ENCODE measurements around the gene LYST.

DNA sequence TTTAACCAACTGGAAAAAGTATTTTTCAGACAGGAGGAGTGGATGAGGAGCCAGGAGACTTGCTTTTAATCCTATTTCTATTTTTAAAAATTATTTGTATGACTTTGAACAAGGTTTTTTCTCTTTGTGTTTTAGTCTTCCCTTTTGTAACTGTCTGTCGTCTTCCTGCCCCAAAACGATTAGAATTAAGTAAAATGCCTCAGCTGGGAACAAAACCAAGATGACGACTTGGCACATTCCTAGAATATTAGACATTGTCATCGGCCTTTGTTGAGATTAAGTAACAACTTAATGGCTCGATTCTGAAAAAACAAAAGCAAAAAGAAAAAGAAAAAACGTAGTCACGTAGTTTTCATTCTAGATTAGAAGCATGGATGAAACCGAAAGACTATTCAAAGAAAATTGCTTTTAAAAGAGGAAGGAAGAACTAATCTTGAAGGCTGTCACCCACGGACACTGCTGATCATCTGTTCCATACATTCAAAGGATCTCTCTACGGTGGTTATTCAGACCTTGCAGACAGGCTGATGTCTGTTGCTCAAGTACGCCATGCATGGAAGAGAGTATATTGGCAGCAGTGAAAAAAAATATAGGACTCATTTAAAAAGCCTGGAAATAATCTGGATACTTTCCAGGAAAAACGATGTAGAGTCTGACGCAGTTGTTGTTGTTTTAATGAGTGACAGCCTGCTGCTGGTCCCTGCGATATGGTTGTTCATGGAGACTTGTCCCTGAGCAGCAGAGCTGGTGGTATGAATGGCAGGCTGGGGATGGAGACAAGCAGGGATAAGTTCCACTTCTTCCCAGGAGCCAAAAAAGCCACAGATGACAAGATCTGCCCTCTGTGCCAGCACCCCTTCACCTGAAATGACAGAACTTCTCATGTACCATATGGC lies 234.0 kb downstream of the LYST start:
- TF ChIP-seq FOXM1 (IDR thresholded peaks at IDR 0.05; ENCODE audit: low read depth) (no peak), ELF1 (IDR thresholded peaks at IDR 0.05) (no peak), POLR2AphosphoS5 (IDR thresholded peaks at IDR 0.05; ENCODE audit: low read depth, low read length) (no peak), EZH2phosphoT487 (IDR thresholded peaks at IDR 0.05; ENCODE audit: borderline replicate concordance, low read depth) (no peak), SMC3 (IDR thresholded peaks at IDR 0.05; ENCODE audit: low read depth, low read length) (no peak), FOXJ3 (CRISPR knock-in tag; IDR thresholded peaks at IDR 0.05) (no peak), JUND (IDR thresholded peaks at IDR 0.05) (no peak), USF1 (IDR thresholded peaks at IDR 0.05; ENCODE audit: borderline replicate concordance, low read depth) (no peak), TAF1 (IDR thresholded peaks at IDR 0.05; ENCODE audit: borderline replicate concordance, low read depth, low read length) (no peak), EP300 (IDR thresholded peaks at IDR 0.05; ENCODE audit: borderline replicate concordance in 1 of 2, low read depth in 1 of 2, low read length in 1 of 2) (no peak)
- TF ChIP-seq, protein P1, sequence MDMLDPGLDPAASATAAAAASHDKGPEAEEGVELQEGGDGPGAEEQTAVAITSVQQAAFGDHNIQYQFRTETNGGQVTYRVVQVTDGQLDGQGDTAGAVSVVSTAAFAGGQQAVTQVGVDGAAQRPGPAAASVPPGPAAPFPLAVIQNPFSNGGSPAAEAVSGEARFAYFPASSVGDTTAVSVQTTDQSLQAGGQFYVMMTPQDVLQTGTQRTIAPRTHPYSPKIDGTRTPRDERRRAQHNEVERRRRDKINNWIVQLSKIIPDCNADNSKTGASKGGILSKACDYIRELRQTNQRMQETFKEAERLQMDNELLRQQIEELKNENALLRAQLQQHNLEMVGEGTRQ (IDR thresholded peaks at IDR 0.05; ENCODE audit: borderline replicate concordance, low read depth, low read length) = no peak
- TF ChIP-seq, protein P2, sequence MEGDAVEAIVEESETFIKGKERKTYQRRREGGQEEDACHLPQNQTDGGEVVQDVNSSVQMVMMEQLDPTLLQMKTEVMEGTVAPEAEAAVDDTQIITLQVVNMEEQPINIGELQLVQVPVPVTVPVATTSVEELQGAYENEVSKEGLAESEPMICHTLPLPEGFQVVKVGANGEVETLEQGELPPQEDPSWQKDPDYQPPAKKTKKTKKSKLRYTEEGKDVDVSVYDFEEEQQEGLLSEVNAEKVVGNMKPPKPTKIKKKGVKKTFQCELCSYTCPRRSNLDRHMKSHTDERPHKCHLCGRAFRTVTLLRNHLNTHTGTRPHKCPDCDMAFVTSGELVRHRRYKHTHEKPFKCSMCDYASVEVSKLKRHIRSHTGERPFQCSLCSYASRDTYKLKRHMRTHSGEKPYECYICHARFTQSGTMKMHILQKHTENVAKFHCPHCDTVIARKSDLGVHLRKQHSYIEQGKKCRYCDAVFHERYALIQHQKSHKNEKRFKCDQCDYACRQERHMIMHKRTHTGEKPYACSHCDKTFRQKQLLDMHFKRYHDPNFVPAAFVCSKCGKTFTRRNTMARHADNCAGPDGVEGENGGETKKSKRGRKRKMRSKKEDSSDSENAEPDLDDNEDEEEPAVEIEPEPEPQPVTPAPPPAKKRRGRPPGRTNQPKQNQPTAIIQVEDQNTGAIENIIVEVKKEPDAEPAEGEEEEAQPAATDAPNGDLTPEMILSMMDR (IDR thresholded peaks at IDR 0.05) = no peak
- TF ChIP-seq, protein P3, sequence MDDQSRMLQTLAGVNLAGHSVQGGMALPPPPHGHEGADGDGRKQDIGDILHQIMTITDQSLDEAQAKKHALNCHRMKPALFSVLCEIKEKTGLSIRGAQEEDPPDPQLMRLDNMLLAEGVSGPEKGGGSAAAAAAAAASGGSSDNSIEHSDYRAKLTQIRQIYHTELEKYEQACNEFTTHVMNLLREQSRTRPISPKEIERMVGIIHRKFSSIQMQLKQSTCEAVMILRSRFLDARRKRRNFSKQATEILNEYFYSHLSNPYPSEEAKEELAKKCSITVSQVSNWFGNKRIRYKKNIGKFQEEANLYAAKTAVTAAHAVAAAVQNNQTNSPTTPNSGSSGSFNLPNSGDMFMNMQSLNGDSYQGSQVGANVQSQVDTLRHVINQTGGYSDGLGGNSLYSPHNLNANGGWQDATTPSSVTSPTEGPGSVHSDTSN (IDR thresholded peaks at IDR 0.05) = 0 out of 2 replicates have a peak, but pooled peaks have one; percentile 5
